ENCODE measurements around the gene ERG28. TPM values are rescaled to one million over a fixed set of nuclear protein-coding genes. Genes with fewer than 3 reads are reported as not detected.

The ERG28 gene
- total and polyA plus RNA-seq, 5 experiments from 2014 or later = 11.7 to 34.2 (median 27.0) TPM

Other genes with a start within 250 kb of the ERG28 start
- 1 to 10 TPM in 1 of 2 experiments, under 1 TPM in 1; 0.75 to 1.0 TPM for gene JDP2, start 232.9 kb downstream of the ERG28 start, total RNA-seq
- gene JDP2, start 232.9 kb downstream of the ERG28 start, polyA plus RNA-seq = not detected
- 1 to 10 TPM; 5.5 to 5.7 TPM for gene BATF, start 138.4 kb downstream of the ERG28 start, total RNA-seq
- 10 to 100 TPM; 22.7 to 32.2 (median 26.1) TPM for gene BATF, start 138.4 kb downstream of the ERG28 start, polyA plus RNA-seq
- 1 to 10 TPM; 2.1 to 3.8 TPM for gene FLVCR2, start 82.3 kb downstream of the ERG28 start, total RNA-seq
- gene FLVCR2, start 82.3 kb downstream of the ERG28 start, polyA plus RNA-seq = 1 to 10 TPM in 1 of 3 donors, under 1 TPM in 1, not detected in 1; 0.80 to 1.4 TPM
- gene TTLL5, start 370 bp upstream of the ERG28 start, total RNA-seq = 10 to 100 TPM; 17.2 to 19.2 TPM
- gene TTLL5, start 370 bp upstream of the ERG28 start, polyA plus RNA-seq = 10 to 100 TPM in 1 of 3 donors, 1 to 10 TPM in 2; 5.9 to 12.1 (median 8.8) TPM

Measured in naive thymus-derived CD8-positive, alpha-beta T cell (primary cell).